Measurements from ENCODE around the gene STEEP1. TPM values are rescaled to one million over a fixed set of nuclear protein-coding genes. Genes with fewer than 3 reads are reported as not detected.

STEEP1 gene
- total and polyA plus RNA-seq, 2 of the 13 experiments (the other 11 are each of a cell fraction or from before 2014, with no cell fraction given) = 7.7 to 23.1 TPM

DNA sequence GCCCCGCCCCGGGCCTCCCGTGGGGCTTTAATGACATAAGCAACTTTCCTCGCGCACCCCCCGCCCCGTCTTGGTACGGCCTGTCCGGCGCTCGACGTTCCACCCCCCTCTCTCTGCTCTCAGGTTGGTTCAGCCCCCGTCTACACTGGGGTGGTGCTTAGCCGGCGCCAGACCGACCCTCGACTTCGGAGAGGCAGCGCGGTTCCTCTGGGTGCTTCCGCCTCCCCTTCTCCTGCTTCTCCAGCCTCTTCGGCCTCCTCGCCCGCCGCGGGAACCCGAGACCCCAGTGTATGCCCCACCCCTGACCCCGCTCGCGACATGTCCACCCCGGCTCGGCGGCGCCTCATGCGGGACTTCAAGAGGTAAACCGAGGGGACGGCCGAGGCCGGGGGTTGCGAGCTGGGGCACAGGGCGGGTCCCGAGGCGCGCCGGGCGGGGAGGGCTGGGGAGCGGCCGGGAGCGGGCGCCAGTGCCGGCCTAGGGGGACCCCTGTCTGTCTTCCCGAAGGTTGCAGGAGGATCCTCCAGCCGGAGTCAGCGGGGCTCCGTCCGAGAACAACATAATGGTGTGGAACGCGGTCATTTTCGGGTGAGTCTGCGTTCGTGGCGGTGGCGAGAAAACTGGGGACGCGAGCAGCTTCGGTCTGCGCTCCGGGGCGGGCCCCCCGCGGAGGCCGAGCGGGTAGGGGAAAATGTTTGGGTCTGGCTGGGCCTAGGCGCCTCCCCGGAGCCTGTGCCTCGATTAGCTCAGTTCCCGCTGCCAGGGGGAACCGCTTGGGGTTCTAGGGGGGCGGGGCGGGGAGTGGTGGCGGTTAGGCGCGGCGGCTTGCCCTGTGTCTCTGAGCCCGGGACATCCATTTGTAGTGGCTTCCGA is 9.4 kb upstream of the STEEP1 start, which contains the start of gene UBE2A (continued):
- TF ChIP-seq, protein P1, sequence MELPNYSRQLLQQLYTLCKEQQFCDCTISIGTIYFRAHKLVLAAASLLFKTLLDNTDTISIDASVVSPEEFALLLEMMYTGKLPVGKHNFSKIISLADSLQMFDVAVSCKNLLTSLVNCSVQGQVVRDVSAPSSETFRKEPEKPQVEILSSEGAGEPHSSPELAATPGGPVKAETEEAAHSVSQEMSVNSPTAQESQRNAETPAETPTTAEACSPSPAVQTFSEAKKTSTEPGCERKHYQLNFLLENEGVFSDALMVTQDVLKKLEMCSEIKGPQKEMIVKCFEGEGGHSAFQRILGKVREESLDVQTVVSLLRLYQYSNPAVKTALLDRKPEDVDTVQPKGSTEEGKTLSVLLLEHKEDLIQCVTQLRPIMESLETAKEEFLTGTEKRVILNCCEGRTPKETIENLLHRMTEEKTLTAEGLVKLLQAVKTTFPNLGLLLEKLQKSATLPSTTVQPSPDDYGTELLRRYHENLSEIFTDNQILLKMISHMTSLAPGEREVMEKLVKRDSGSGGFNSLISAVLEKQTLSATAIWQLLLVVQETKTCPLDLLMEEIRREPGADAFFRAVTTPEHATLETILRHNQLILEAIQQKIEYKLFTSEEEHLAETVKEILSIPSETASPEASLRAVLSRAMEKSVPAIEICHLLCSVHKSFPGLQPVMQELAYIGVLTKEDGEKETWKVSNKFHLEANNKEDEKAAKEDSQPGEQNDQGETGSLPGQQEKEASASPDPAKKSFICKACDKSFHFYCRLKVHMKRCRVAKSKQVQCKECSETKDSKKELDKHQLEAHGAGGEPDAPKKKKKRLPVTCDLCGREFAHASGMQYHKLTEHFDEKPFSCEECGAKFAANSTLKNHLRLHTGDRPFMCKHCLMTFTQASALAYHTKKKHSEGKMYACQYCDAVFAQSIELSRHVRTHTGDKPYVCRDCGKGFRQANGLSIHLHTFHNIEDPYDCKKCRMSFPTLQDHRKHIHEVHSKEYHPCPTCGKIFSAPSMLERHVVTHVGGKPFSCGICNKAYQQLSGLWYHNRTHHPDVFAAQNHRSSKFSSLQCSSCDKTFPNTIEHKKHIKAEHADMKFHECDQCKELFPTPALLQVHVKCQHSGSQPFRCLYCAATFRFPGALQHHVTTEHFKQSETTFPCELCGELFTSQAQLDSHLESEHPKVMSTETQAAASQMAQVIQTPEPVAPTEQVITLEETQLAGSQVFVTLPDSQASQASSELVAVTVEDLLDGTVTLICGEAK (IDR thresholded peaks at IDR 0.05) = no peak
- TF ChIP-seq, protein P1 (CRISPR knock-in tag; IDR thresholded peaks at IDR 0.05) = no peak; the same call in 1 of the 2 replicates
- TF ChIP-seq NFIB (CRISPR knock-in tag; IDR thresholded peaks at IDR 0.05; ENCODE audit: borderline replicate concordance) (no peak), KDM1A (CRISPR knock-in tag; IDR thresholded peaks at IDR 0.05) (no peak), SCMH1 (CRISPR knock-in tag; IDR thresholded peaks at IDR 0.05; ENCODE audit: borderline replicate concordance) (no peak), ZNF121 (CRISPR knock-in tag; IDR thresholded peaks at IDR 0.05) (no peak), ZNF7 (CRISPR knock-in tag; IDR thresholded peaks at IDR 0.05) (no peak), KAT2B (IDR thresholded peaks at IDR 0.05; ENCODE audit: borderline replicate concordance, low read depth, low read length) (no peak), ZNF563 (CRISPR knock-in tag; IDR thresholded peaks at IDR 0.05) (0 out of 2 replicates have a peak, but pooled peaks have one; percentile 28), ZNF292 (CRISPR knock-in tag; IDR thresholded peaks at IDR 0.05; ENCODE audit: borderline replicate concordance, low read depth) (no peak), JUNB (CRISPR knock-in tag; IDR thresholded peaks at IDR 0.05; ENCODE audit: borderline replicate concordance) (no peak), ZFP36L2 (CRISPR knock-in tag; IDR thresholded peaks at IDR 0.05) (no peak), GTF2F1 (IDR thresholded peaks at IDR 0.05; ENCODE audit: low read length) (no peak)
- TF ChIP-seq, protein P2, sequence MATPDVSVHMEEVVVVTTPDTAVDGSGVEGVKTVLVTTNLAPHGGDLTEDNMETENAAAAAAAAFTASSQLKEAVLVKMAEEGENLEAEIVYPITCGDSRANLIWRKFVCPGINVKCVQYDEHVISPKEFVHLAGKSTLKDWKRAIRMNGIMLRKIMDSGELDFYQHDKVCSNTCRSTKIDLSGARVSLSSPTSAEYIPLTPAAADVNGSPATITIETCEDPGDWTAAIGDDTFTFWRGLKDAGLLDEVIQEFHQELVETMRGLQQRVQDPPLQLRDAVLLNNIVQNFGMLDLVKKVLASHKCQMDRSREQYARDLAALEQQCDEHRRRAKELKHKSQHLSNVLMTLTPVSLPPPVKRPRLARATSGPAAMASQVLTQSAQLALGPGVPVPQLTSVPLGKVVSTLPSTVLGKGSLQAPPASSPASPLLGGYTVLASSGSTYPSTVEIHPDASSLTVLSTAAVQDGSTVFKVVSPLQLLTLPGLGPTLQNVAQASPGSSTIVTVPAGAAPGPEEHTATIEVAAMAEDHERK (CRISPR knock-in tag; IDR thresholded peaks at IDR 0.05; ENCODE audit: low read depth) = no peak
- TF ChIP-seq, protein P3, sequence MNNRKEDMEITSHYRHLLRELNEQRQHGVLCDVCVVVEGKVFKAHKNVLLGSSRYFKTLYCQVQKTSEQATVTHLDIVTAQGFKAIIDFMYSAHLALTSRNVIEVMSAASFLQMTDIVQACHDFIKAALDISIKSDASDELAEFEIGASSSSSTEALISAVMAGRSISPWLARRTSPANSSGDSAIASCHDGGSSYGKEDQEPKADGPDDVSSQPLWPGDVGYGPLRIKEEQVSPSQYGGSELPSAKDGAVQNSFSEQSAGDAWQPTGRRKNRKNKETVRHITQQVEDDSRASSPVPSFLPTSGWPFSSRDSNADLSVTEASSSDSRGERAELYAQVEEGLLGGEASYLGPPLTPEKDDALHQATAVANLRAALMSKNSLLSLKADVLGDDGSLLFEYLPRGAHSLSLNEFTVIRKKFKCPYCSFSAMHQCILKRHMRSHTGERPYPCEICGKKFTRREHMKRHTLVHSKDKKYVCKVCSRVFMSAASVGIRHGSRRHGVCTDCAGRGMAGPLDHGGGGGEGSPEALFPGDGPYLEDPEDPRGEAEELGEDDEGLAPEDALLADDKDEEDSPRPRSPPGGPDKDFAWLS (CRISPR knock-in tag; IDR thresholded peaks at IDR 0.05; ENCODE audit: borderline replicate concordance) = no peak
- TF ChIP-seq, protein P4, sequence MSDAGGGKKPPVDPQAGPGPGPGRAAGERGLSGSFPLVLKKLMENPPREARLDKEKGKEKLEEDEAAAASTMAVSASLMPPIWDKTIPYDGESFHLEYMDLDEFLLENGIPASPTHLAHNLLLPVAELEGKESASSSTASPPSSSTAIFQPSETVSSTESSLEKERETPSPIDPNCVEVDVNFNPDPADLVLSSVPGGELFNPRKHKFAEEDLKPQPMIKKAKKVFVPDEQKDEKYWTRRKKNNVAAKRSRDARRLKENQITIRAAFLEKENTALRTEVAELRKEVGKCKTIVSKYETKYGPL (CRISPR knock-in tag; IDR thresholded peaks at IDR 0.05) = no peak

Measured in HepG2 (cell line).